CMK (cell line): ENCODE data around the gene BEND3.
"Not testable (repeated sequence)": the region's sequence is repeated elsewhere in the genome, so short reads cannot be mapped to it uniquely, and the experiment has no call there.

Experiments used
- DNase-seq: peaks from one replicate; pipeline ENCODE4 v3.0.0-alpha.2; 2010; ENCODE audit warnings: low read depth

BEND3 gene

GRCh38 chr6:107114926-107115694, at the start of gene BEND3:
Gene BEND3, minus strand, starts transcription at chr6:107115515. Its CDS starts 16,230 bp downstream, at chr6:107099285.
- DNase-seq, result no peak

GRCh38 chr6:107164299-107164698, 49.0 kb upstream of the BEND3 start:
- DNase-seq, result not testable (repeated sequence)

- DNase-seq, result no peak
Measured at GRCh38 chr6:107161521-107161920, 46.2 kb upstream of the BEND3 start.

GRCh38 chr6:107156617-107157016, 41.3 kb upstream of the BEND3 start:
- no peak for DNase-seq

GRCh38 chr6:107154801-107155160, 39.5 kb upstream of the BEND3 start:
- DNase-seq, result no peak

DNA sequence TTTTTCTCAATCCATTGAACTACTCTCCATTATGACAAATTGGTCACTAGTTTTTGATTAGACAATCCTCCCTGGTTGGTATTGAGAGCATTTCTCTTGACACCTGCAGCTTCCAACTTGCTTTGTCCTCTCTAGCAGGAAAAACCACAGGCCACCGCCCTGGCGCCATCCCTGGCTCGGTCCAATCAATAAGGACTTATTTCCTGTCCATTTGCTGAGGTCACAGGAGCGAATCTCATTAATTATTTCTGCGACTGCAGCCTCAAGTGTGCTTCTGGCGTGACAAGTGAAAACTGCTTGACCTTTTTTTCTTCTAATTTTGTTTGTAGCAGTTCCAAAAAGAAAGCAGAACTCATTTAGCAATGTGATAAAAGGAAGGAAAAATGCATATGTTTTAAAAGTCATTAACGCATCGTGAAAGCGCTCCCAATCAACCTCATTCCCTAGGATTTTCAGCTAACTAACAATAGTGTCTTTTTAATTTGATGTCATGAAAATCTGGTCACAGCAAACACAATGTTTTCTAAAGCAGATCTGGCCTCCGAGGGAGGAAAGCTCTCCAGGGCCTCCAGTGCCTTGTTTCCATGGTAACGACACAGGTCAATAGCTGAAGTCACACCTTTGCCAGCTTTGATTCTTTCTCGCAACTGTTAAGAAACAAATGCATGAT, 39.0 kb upstream of the BEND3 start:
- no peak for DNase-seq

- DNase-seq, result no peak
Measured at GRCh38 chr6:107152638-107153430, 37.5 kb upstream of the BEND3 start.

DNA sequence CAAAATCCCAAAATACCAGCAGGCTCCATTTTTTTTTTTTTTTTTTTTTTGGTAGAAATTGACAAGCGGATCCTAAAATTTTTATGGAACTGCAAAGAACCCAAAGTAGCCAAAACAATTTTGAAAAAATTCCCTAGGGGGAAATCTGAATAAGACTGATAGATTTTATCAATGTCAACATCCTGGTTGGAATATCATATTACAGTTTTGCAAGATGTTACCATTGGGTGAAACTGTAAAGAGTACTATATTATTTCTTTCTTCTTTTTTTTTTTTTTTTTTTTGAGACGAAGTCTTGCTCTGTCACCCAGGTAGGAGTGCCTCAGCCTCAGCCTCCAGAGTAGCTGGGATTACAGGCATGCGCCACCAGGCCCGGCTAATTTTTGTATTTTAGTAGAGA, 29.4 kb upstream of the BEND3 start:
- DNase-seq, result no peak

DNA sequence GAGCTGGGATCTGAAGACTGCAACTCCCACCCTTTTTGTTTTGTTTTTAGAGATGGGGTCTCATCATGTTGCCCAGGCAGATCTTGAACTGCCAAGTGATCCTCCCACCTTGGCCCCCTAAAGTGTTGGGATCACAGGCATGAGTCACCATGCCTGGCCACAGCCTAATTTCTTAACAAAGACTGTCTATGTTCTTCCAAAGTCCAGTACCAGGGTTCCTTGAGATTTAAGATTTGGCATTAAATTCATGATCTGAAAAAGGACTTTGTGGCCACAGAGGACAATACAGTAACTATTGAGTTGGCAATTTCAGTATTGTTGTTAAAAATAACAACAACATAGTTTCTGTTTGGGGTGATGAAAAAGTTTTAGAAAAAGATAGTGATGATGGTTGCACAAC, 28.7 kb upstream of the BEND3 start:
- no peak for DNase-seq

- no peak for DNase-seq
Measured at GRCh38 chr6:107140581-107140980, 25.3 kb upstream of the BEND3 start.

DNA sequence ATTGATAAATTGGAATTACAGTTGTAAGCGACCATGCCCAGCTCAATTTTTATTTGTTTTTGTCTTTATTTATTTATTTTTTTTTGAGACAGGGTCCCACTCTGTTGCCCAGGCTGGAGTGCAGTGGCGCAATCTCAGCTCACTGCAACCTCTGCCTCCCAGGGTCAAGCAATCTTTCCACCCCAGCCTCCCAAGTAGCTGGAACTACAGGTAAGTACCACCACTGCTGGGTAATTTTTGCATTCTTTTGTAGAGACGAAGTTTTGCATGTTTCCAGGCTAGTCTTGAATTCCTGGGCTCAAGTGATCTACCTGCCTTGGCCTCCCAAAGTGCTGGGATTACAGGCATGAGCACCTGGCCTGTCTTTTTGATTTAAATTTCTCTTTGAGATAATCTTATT, 21.0 kb upstream of the BEND3 start:
- DNase-seq, result not testable (repeated sequence)

DNA sequence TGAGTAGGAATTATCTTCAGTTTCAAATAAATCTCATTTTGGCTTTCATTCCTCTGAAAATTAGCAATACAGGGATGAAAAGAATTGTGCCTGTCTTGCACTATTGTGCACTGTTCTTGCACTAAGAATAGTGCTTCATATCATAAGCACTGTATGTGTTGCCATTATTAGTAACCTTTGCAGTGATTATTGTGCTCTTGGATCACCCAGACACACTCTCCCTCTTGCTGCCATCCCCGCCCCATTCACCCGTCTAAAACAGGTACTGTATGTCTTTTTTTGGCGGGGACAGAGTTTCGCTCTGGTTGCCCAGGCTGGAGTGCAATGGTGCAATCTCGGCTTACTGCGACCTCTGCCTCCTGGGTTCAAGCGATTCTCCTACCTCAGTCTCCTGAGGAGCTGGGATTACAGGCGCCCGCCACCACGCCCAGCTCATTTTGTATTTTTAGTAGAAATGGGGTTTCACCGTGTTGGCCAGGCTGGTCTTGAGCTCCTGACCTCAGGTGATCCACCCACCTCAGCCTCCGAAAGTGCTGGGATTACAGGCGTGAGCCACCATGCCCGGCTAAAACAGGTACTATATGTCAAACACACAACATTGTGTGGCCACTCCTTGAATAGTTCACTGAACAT, 19.8 kb upstream of the BEND3 start:
- DNase-seq, result not testable (repeated sequence)

- no peak for DNase-seq
Measured at GRCh38 chr6:107132330-107132954, 17.1 kb upstream of the BEND3 start.

DNA sequence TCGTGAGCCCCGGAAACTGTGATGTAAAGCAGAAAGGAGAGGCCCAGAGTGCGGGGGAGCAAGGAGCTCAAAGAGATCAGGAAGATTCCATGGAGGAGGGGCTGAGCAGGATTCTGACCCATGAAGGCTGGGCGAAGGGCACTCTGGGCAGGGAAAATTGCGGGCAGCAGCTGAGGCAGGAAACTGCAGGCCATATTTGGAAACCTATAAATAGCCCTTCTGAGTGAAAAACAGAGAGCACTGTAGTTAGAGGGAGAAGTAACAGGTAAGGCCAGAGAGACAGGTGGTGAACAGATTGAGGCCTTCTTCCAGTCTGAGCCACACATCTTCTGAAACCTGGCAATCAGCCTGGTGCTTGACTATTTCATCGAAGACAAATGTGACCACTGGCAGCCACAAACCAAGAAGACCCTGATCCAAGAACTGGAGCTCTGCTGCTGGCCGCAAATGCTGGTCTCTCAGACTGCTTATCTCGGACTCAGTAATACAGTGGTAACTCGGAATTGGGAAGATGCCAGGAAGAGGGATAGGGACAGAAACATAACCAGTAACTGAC, 14.1 kb upstream of the BEND3 start:
- DNase-seq, result no peak

GRCh38 chr6:107128577-107128976, 13.3 kb upstream of the BEND3 start:
- DNase-seq, result no peak

- no peak for DNase-seq
Measured at GRCh38 chr6:107128175-107128574, 12.9 kb upstream of the BEND3 start.

- DNase-seq, result no peak
Measured at GRCh38 chr6:107125771-107126170, 10.5 kb upstream of the BEND3 start.

DNA sequence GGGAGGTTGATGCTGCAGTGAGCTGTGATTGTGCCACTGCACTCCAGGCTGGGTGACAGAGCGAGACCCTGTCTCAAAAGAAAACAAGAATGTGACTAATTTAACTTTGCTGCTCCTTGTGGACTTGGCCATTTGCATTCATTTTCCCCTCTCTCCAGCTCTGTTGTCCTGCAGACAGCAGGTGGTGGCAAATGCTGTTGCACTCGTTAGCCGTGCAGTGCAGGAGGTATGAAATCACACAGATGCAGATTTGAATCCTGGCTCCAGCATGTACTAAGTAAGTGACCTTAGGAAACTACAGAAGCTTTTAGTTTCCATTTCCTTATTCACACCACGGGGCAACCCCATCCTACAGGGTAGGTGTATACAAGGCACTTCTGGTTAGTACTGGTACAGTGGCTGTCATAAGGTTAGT, 9.6 kb upstream of the BEND3 start:
- no peak for DNase-seq

DNA sequence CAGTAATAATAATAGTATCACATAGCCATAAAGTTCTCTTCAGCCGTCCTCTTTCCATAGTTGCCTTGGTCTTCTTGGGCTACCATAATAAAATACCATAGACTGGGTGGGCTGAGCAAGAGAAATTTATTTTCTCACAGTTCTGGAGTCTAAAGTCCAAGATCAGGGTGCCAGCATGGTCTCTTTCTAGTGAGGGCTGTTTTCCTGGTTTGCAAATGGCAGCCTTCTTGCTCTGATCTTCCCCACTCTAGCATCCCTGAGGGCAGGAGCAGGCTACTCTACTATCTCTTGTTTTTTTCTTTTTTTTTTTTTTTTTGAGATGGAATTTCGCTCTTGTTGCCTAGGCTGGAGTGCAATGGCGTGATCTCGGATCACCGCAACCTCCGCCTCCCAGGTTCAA, 8.2 kb upstream of the BEND3 start:
- DNase-seq, result no peak

GRCh38 chr6:107122748-107123147, 7.4 kb upstream of the BEND3 start:
- no peak for DNase-seq

DNA sequence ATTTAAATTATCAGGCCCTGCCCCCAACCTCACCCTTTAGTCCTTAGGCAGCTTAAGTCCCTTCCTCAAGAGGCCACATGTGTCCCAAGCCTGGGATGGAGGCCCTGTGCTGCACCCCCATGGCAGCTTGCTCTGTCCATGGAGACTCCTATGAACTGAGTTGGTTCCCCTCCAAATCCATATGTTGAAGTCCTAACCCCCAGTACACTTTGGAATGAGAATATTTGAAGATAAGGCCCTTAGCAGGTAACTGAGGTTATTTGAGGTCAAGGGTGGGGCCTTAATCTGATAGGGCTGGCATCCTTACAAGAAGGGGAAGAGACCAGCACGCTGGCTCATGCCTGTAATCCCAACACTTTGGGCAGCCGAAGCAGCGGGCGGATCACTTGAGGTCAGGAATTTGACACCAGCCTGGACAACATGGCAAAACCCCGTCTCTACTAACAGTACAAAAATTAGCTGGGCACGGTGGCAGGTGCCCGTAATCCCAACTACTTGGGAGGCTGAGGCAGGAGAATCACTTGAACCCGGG, 6.7 kb upstream of the BEND3 start:
- DNase-seq, result no peak
